NCI-H146 (cell line): ENCODE data around the gene PGF.

Experiments used
- DNase-seq: peaks from one replicate; lab custom pipeline; 2025; lab: John Stamatoyannopoulos, UW

The PGF gene

DNA sequence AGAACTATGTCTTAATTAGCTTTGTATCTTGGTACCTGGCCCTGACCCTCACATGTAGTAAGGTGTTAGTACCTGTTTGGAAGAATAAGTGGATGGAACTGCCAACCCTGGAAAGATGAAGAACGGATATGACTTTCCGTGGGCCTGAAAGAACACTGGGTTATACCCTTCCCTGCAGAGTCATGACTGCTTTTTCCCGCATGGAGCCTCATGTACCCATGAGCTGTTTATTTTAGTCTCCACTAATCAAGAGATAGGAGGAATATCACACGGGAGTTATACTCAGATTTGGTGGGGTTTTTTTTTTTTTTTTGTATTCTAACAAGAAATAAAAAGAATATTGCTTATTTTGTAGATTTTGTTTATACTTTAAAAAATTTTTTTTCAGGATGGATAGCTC is 57.8 kb downstream of the PGF start:
- no peak for DNase-seq

GRCh38 chr14:74896400-74896799 is 59.0 kb downstream of the PGF start:
- DNase-seq, result no peak

- no peak for DNase-seq
Measured at GRCh38 chr14:74893614-74894091, 61.7 kb downstream of the PGF start.

DNA sequence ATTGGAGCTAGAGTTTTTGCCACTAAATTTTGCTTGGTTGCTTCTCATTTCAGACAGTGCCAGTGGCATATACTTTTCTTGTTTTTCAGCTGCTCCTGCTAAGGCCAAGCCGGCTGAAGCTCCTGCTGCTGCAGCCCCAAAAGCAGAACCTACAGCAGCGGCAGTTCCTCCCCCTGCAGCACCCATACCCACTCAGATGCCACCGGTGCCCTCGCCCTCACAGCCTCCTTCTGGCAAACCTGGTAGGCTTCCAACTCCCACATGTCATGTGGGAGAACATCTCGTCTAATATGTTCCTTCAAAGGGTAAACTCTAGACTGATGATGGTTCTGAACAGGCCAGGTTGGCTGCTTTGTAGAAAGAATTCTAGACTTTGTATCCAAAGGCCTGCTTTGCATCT is 62.7 kb downstream of the PGF start:
- no peak for DNase-seq

- no peak for DNase-seq
Measured at GRCh38 chr14:74891870-74892269, 63.5 kb downstream of the PGF start.
